Neural cell (in vitro differentiated cells): ENCODE data around the gene PTBP2. TPM values are rescaled to one million over a fixed set of nuclear protein-coding genes. Genes with fewer than 3 reads are reported as not detected.

Experiments
- H2AFZ ChIP-seq: fragments of 200-600, 300-800 bp; sonication (generic), shearing (Covaris generic); 2 replicates; pipeline ENCODE4 v1.6.0; 2014; ENCODE audit warnings: low read depth, mild to moderate bottlenecking, antibody characterized with exemption, low read length, moderate library complexity
- H3F3A ChIP-seq: fragments of 200-600 bp; shearing (Covaris generic); 2 replicates; pipeline ENCODE4 v1.6.1; 2016; ENCODE audit warnings: mild to moderate bottlenecking, moderate library complexity, mixed read lengths, antibody characterized with exemption, low read length; ENCODE audit not compliant: insufficient read depth, poor library complexity, severe bottlenecking
- H3K27ac ChIP-seq: fragments of 200-600, 300-800 bp; sonication (generic), shearing (Covaris generic); 2 replicates; pipeline ENCODE4 v1.5.1; 2014; ENCODE audit warnings: mild to moderate bottlenecking, low read length, moderate library complexity
- H3K27me3 ChIP-seq: fragments of 300-800, 200-600 bp; sonication (generic), shearing (Covaris generic); 2 replicates; pipeline ENCODE4 v1.6.0; 2014; ENCODE audit warnings: mild to moderate bottlenecking, low read depth, low read length, moderate library complexity; ENCODE audit not compliant: insufficient read depth
- H3K36me3 ChIP-seq: fragments of 300-800, 200-600 bp; sonication (generic), shearing (Covaris generic); 2 replicates; pipeline ENCODE4 v1.5.1; 2014; ENCODE audit warnings: mild to moderate bottlenecking, antibody characterized with exemption, low read length, moderate library complexity; ENCODE audit not compliant: insufficient read depth
- H3K4me2 ChIP-seq: fragments of 300-800, 200-600 bp; sonication (generic), shearing (Covaris generic); 2 replicates; pipeline ENCODE4 v1.6.0; 2014; ENCODE audit warnings: mild to moderate bottlenecking, low read length
- H3K4me3 ChIP-seq: fragments of 300-800, 200-600 bp; sonication (generic), shearing (Covaris generic); 2 replicates; pipeline ENCODE4 v1.5.1; 2014; ENCODE audit warnings: mild to moderate bottlenecking, low read length, moderate library complexity
- H3K79me2 ChIP-seq: fragments of 200-600 bp; shearing (Covaris generic); replicated peaks from 2 replicates; pipeline ENCODE4 v1.6.0; 2014; ENCODE audit warnings: mild to moderate bottlenecking, low read length, moderate library complexity; ENCODE audit not compliant: insufficient read depth
- H3K9ac ChIP-seq: fragments of 300-800, 200-600 bp; sonication (generic), shearing (Covaris generic); 2 replicates; pipeline ENCODE4 v1.6.1; 2016; ENCODE audit warnings: mild to moderate bottlenecking, low read length, mixed read lengths
- H3K9me2 ChIP-seq: fragments of 200-600 bp; shearing (Covaris generic); 2 replicates; pipeline ENCODE4 v1.6.1; 2016; ENCODE audit warnings: mild to moderate bottlenecking, low read length, mixed read lengths; ENCODE audit not compliant: insufficient read depth
- H3K9me3 ChIP-seq: fragments of 200-600, 300-800 bp; sonication (generic), shearing (Covaris generic); 2 replicates; pipeline ENCODE4 v1.6.1; 2016; ENCODE audit warnings: mild to moderate bottlenecking, mixed run types, low read length, moderate library complexity, mixed read lengths
- H4K20me1 ChIP-seq: fragments of 200-600 bp; shearing (Covaris generic); 2 replicates; pipeline ENCODE4 v1.6.1; 2016; ENCODE audit warnings: mild to moderate bottlenecking, mixed run types; ENCODE audit not compliant: insufficient read depth
- EP300 ChIP-seq: fragments of 450-650 bp; conservative IDR thresholded peaks from 2 replicates; pipeline ENCODE4 v1.6.1; 2014; ENCODE audit warnings: antibody characterized with exemption, mild to moderate bottlenecking, moderate library complexity; ENCODE audit not compliant: poor library complexity, severe bottlenecking
- EZH2 ChIP-seq: fragments of 200-600, 300-800 bp; shearing (Covaris generic), sonication (generic); IDR thresholded peaks from 2 replicates; pipeline ENCODE4 v1.6.1; 2014; ENCODE audit warnings: antibody characterized with exemption, low read length, borderline replicate concordance, mild to moderate bottlenecking; ENCODE audit not compliant: insufficient read depth, poor library complexity, severe bottlenecking
- MXI1 ChIP-seq: fragments of 450-650 bp; conservative IDR thresholded peaks from 2 replicates; pipeline ENCODE4 v1.6.1; 2014; ENCODE audit warnings: antibody characterized with exemption, mild to moderate bottlenecking; ENCODE audit not compliant: poor library complexity, severe bottlenecking
- POLR2AphosphoS5 ChIP-seq: IDR thresholded peaks from 2 replicates; pipeline ENCODE4 v1.6.1; 2012
- RAD21 ChIP-seq: fragments of 450-650 bp; conservative IDR thresholded peaks from 2 replicates; pipeline ENCODE4 v1.6.1; 2014; ENCODE audit warnings: antibody characterized with exemption, mild to moderate bottlenecking, moderate library complexity
- SMC3 ChIP-seq: fragments of 450-650 bp; conservative IDR thresholded peaks from 2 replicates; pipeline ENCODE4 v1.6.1; 2014; ENCODE audit warnings: antibody characterized with exemption, mild to moderate bottlenecking, moderate library complexity; ENCODE audit not compliant: poor library complexity
- TAF1 ChIP-seq: IDR thresholded peaks from 2 replicates; pipeline ENCODE4 v1.6.1; 2012; ENCODE audit warnings: low read depth
- polyA plus RNA-seq: library from polyadenylated mRNA; depleted of rRNA; stranded (reverse); fragments of >200 nt; gene quantifications from 2 replicates; pipeline ENCODE4 v1.2.3, GENCODE V29; 2014
- TF ChIP-seq, protein P1 (sequence below): fragments of 450-650 bp; IDR thresholded peaks from 2 replicates; pipeline ENCODE4 v1.5.1; 2014; ENCODE audit warnings: antibody characterized with exemption, mild to moderate bottlenecking, moderate library complexity; ENCODE audit not compliant: poor library complexity, severe bottlenecking
- TF ChIP-seq, protein P2 (sequence below): IDR thresholded peaks from 2 replicates; pipeline ENCODE4 v1.6.1; 2012; ENCODE audit warnings: borderline replicate concordance

The PTBP2 gene
- polyA plus RNA-seq, 1 donor from 2014 or later: 319 TPM

DNA sequence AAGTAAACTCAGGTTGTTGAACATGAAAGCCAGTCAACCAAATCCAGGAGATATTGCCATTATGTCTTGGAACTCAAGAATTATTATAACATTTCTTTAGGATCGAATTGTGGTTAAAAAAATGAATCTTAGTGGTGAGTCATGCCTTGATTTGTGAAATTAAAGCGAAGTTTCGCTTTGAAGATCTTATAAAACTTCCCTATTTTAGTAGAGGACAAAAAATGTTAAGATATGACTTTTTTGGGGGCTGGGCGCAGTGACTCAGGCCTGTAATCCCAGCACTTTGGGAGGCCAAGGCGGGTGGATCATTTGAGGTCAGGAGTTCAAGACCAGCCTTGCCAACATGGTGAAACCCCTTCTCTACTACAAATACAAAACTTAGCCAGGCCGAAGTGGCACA is 39.5 kb upstream of the PTBP2 start:
- Histone ChIP-seq H3K36me3 (no peaks in the 10 kb centered on the region), H3K9ac (no peak overlapping the region), H3K4me3 (no peak overlapping the region), H3F3A (no peaks in the 10 kb centered on the region), H3K4me2 (no peak overlapping the region), H4K20me1 (no peaks in the 10 kb centered on the region), H3K9me3 (no peaks in the 10 kb centered on the region), H3K27ac (no peak overlapping the region), H2AFZ (no peak overlapping the region), H3K27me3 (no peaks in the 10 kb centered on the region), H3K9me2 (no peaks in the 10 kb centered on the region), H3K79me2 (no peaks in the 10 kb centered on the region)
- TF ChIP-seq POLR2AphosphoS5: no peak
- TF ChIP-seq, protein P1, sequence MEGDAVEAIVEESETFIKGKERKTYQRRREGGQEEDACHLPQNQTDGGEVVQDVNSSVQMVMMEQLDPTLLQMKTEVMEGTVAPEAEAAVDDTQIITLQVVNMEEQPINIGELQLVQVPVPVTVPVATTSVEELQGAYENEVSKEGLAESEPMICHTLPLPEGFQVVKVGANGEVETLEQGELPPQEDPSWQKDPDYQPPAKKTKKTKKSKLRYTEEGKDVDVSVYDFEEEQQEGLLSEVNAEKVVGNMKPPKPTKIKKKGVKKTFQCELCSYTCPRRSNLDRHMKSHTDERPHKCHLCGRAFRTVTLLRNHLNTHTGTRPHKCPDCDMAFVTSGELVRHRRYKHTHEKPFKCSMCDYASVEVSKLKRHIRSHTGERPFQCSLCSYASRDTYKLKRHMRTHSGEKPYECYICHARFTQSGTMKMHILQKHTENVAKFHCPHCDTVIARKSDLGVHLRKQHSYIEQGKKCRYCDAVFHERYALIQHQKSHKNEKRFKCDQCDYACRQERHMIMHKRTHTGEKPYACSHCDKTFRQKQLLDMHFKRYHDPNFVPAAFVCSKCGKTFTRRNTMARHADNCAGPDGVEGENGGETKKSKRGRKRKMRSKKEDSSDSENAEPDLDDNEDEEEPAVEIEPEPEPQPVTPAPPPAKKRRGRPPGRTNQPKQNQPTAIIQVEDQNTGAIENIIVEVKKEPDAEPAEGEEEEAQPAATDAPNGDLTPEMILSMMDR: no peak
- no peak for TF ChIP-seq SMC3
- TF ChIP-seq RAD21: no peak
- TF ChIP-seq EP300: no peak
- no peak for TF ChIP-seq TAF1

DNA sequence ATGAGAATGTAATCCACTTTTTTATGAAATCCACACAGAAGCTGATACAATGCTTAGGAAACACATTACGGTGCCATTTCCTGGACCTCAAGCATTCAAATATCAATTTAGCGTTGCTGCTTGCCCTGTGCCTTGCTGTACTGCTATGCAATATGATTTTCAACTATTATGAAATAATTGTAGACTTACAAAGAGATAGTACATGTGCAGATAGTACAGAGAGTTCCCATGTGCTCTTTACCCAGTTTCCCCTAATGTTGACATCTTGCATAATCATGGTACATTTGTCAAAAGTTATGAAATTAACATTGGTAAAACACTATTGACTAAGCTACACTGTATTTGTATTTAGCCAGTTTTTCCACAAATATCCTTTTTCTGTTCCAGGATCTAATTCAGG is 37.7 kb upstream of the PTBP2 start:
- Histone ChIP-seq H3K9me3 (no peaks in the 10 kb centered on the region), H3K36me3 (no peaks in the 10 kb centered on the region), H4K20me1 (no peaks in the 10 kb centered on the region), H3K27me3 (no peaks in the 10 kb centered on the region), H3F3A (no peaks in the 10 kb centered on the region), H2AFZ (no peak overlapping the region), H3K4me3 (no peak overlapping the region), H3K4me2 (no peak overlapping the region), H3K9ac (no peak overlapping the region), H3K27ac (no peak overlapping the region), H3K9me2 (no peaks in the 10 kb centered on the region), H3K79me2 (no peaks in the 10 kb centered on the region)
- TF ChIP-seq POLR2AphosphoS5: no peak
- no peak for TF ChIP-seq RAD21
- TF ChIP-seq MXI1: no peak
- no peak for TF ChIP-seq EP300
- TF ChIP-seq, protein P2, sequence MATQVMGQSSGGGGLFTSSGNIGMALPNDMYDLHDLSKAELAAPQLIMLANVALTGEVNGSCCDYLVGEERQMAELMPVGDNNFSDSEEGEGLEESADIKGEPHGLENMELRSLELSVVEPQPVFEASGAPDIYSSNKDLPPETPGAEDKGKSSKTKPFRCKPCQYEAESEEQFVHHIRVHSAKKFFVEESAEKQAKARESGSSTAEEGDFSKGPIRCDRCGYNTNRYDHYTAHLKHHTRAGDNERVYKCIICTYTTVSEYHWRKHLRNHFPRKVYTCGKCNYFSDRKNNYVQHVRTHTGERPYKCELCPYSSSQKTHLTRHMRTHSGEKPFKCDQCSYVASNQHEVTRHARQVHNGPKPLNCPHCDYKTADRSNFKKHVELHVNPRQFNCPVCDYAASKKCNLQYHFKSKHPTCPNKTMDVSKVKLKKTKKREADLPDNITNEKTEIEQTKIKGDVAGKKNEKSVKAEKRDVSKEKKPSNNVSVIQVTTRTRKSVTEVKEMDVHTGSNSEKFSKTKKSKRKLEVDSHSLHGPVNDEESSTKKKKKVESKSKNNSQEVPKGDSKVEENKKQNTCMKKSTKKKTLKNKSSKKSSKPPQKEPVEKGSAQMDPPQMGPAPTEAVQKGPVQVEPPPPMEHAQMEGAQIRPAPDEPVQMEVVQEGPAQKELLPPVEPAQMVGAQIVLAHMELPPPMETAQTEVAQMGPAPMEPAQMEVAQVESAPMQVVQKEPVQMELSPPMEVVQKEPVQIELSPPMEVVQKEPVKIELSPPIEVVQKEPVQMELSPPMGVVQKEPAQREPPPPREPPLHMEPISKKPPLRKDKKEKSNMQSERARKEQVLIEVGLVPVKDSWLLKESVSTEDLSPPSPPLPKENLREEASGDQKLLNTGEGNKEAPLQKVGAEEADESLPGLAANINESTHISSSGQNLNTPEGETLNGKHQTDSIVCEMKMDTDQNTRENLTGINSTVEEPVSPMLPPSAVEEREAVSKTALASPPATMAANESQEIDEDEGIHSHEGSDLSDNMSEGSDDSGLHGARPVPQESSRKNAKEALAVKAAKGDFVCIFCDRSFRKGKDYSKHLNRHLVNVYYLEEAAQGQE: no peak
- no peak for TF ChIP-seq TAF1
- TF ChIP-seq, protein P1: no peak
- no peak for TF ChIP-seq EZH2
- TF ChIP-seq SMC3: no peak
